ENCODE data around the gene ABCB11.

Gene ABCB11

GRCh38 chr2:168895771-168896170, 135.4 kb downstream of the ABCB11 start:
- no peaks in the 10 kb centered on the region for H3K79me2 ChIP-seq (ENCODE audit: low read length)
- no peak for TF ChIP-seq CTCF (IDR thresholded peaks at IDR 0.05; ENCODE audit: low read depth, low read length)
- TF ChIP-seq EZH2phosphoT487 (IDR thresholded peaks at IDR 0.05; ENCODE audit: low read depth), result no peak
- no peaks in the 10 kb centered on the region for H4K20me1 ChIP-seq (ENCODE audit: insufficient read depth, low read length)
- H3K27me3 ChIP-seq (ENCODE audit: low read depth, low read length), result no peaks in the 10 kb centered on the region
- no peak overlapping the region for H3K9ac ChIP-seq (ENCODE audit: low read length)
- H3K9me3 ChIP-seq (ENCODE audit: insufficient read depth, low read length), result no peaks in the 10 kb centered on the region
- H3K27ac ChIP-seq (ENCODE audit: low read length), result no peak overlapping the region
- no peak overlapping the region for H3K4me3 ChIP-seq (ENCODE audit: low read length)
- H3K4me1 ChIP-seq (ENCODE audit: low read length), result peaks cover 2% of the 10 kb centered on the region
- H3K36me3 ChIP-seq (replicated peaks; ENCODE audit: low read depth, low read length), result no peaks in the 10 kb centered on the region
- no peak overlapping the region for H3K4me2 ChIP-seq (ENCODE audit: low read length)
- no peak overlapping the region for H2AFZ ChIP-seq (ENCODE audit: low read depth, low read length)

GRCh38 chr2:168894720-168895119, 136.4 kb downstream of the ABCB11 start:
- H3K27ac ChIP-seq (ENCODE audit: low read length), result no peak overlapping the region
- H3K9ac ChIP-seq (ENCODE audit: low read length), result no peak overlapping the region

GRCh38 chr2:168894101-168894500, 137.0 kb downstream of the ABCB11 start:
- Histone ChIP-seq H3K9me3 (ENCODE audit: insufficient read depth, low read length) (no peaks in the 10 kb centered on the region), H3K79me2 (ENCODE audit: low read length) (peaks cover 11% of the 10 kb centered on the region), H3K9ac (ENCODE audit: low read length) (no peak overlapping the region), H3K4me3 (ENCODE audit: low read length) (no peak overlapping the region), H3K27ac (ENCODE audit: low read length) (no peak overlapping the region), H2AFZ (ENCODE audit: low read depth, low read length) (no peak overlapping the region), H3K4me2 (ENCODE audit: low read length) (no peak overlapping the region), H3K27me3 (ENCODE audit: low read depth, low read length) (no peaks in the 10 kb centered on the region), H3K4me1 (ENCODE audit: low read length) (peaks cover 8% of the 10 kb centered on the region), H3K36me3 (replicated peaks; ENCODE audit: low read depth, low read length) (no peaks in the 10 kb centered on the region), H4K20me1 (ENCODE audit: insufficient read depth, low read length) (no peaks in the 10 kb centered on the region)
- TF ChIP-seq EZH2phosphoT487 (IDR thresholded peaks at IDR 0.05; ENCODE audit: low read depth) (no peak), CTCF (IDR thresholded peaks at IDR 0.05; ENCODE audit: low read depth, low read length) (no peak)

More at GRCh38 chr2:168894720-168895119, 136.4 kb downstream of the ABCB11 start:
- Histone ChIP-seq H3K79me2 (ENCODE audit: low read length) (peaks cover 5% of the 10 kb centered on the region), H3K36me3 (replicated peaks; ENCODE audit: low read depth, low read length) (no peaks in the 10 kb centered on the region), H3K27me3 (ENCODE audit: low read depth, low read length) (no peaks in the 10 kb centered on the region), H3K4me2 (ENCODE audit: low read length) (no peak overlapping the region), H3K4me3 (ENCODE audit: low read length) (no peak overlapping the region), H3K9me3 (ENCODE audit: insufficient read depth, low read length) (no peaks in the 10 kb centered on the region), H2AFZ (ENCODE audit: low read depth, low read length) (no peak overlapping the region), H4K20me1 (ENCODE audit: insufficient read depth, low read length) (no peaks in the 10 kb centered on the region), H3K4me1 (ENCODE audit: low read length) (peaks cover 5% of the 10 kb centered on the region)
- TF ChIP-seq EZH2phosphoT487 (IDR thresholded peaks at IDR 0.05; ENCODE audit: low read depth), result no peak
- no peak for TF ChIP-seq CTCF (IDR thresholded peaks at IDR 0.05; ENCODE audit: low read depth, low read length)

GRCh38 chr2:168892327-168892726, 138.8 kb downstream of the ABCB11 start:
- Histone ChIP-seq H3K4me1 (ENCODE audit: low read length) (peaks cover 9% of the 10 kb centered on the region), H3K36me3 (replicated peaks; ENCODE audit: low read depth, low read length) (peaks cover 6% of the 10 kb centered on the region), H3K27ac (ENCODE audit: low read length) (no peak overlapping the region), H3K4me2 (ENCODE audit: low read length) (no peak overlapping the region), H3K9ac (ENCODE audit: low read length) (no peak overlapping the region), H2AFZ (ENCODE audit: low read depth, low read length) (no peak overlapping the region), H3K79me2 (ENCODE audit: low read length) (peaks cover 12% of the 10 kb centered on the region), H4K20me1 (ENCODE audit: insufficient read depth, low read length) (no peaks in the 10 kb centered on the region), H3K9me3 (ENCODE audit: insufficient read depth, low read length) (no peaks in the 10 kb centered on the region), H3K4me3 (ENCODE audit: low read length) (no peak overlapping the region), H3K27me3 (ENCODE audit: low read depth, low read length) (no peaks in the 10 kb centered on the region)
- TF ChIP-seq CTCF (IDR thresholded peaks at IDR 0.05; ENCODE audit: low read depth, low read length) (no peak), EZH2phosphoT487 (IDR thresholded peaks at IDR 0.05; ENCODE audit: low read depth) (no peak)

All from OCI-LY3 (cell line).